Suprapubic skin (tissue), 4 donors: ENCODE results near the gene KRTAP10-11.

Experiments
- EP300 ChIP-seq: sonication (generic); formaldehyde crosslinking; IDR thresholded peaks from one replicate; pipeline ENCODE4 v1.6.1; 2017; ENCODE audit warnings: antibody characterized with exemption
- POLR2A ChIP-seq, 2 donors: fragments of 450-650 bp; IDR thresholded peaks; one replicate each; pipeline ENCODE4 v1.6.1; 2017; ENCODE audit warnings: antibody characterized with exemption in 2 of 2, mild to moderate bottlenecking in 2 of 2, moderate library complexity in 2 of 2
- POLR2AphosphoS5 ChIP-seq, 3 donors: sonication (generic); formaldehyde crosslinking; IDR thresholded peaks; one replicate each; pipeline ENCODE4 v1.6.1; 2017; ENCODE audit warnings: antibody characterized with exemption in 3 of 3
- TF ChIP-seq, protein P1 (sequence below), 2 donors: fragments of 200-600 bp in 1 of 2; fragments of 450-650 bp in 1 of 2; sonication (generic) in 1 of 2; IDR thresholded peaks; one replicate each; pipeline ENCODE4 v1.5.1; 2016 to 2019; ENCODE audit warnings: antibody characterized with exemption in 2 of 2, mild to moderate bottlenecking in 1 of 2, moderate library complexity in 1 of 2

DNA sequence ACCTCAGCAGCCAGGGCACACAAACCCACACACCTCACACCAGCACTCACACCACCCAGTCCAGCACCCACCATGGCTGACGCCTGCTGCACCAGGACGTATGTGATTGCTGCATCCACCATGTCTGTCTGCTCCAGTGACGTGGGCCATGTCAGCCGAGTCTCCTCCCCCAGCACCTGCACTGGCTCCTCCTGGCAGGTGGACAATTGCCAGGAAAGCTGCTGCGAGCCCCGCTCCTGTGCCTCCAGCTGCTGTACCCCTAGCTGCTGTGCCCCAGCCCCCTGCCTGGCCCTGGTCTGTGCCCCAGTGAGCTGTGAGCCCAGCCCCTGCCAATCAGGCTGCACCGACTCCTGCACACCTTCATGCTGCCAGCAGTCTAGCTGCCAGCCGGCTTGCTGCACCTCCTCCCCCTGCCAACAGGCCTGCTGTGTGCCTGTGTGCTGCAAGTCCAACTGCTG, 34.2 kb upstream of the KRTAP10-11 start, which contains the start of gene KRTAP10-8:
- TF ChIP-seq, protein P1, sequence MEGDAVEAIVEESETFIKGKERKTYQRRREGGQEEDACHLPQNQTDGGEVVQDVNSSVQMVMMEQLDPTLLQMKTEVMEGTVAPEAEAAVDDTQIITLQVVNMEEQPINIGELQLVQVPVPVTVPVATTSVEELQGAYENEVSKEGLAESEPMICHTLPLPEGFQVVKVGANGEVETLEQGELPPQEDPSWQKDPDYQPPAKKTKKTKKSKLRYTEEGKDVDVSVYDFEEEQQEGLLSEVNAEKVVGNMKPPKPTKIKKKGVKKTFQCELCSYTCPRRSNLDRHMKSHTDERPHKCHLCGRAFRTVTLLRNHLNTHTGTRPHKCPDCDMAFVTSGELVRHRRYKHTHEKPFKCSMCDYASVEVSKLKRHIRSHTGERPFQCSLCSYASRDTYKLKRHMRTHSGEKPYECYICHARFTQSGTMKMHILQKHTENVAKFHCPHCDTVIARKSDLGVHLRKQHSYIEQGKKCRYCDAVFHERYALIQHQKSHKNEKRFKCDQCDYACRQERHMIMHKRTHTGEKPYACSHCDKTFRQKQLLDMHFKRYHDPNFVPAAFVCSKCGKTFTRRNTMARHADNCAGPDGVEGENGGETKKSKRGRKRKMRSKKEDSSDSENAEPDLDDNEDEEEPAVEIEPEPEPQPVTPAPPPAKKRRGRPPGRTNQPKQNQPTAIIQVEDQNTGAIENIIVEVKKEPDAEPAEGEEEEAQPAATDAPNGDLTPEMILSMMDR (IDR thresholded peaks at IDR 0.05) = no peak
- TF ChIP-seq POLR2A (IDR thresholded peaks at IDR 0.05) = no peak
- no peak for TF ChIP-seq EP300
- TF ChIP-seq POLR2AphosphoS5 (IDR thresholded peaks at IDR 0.05) = no peak
